Dorsolateral prefrontal cortex (tissue), 118 donors: ENCODE data around the gene OIT3. TPM values are rescaled to one million over a fixed set of nuclear protein-coding genes. Genes with fewer than 3 reads are reported as not detected.

Experiments used
- total RNA-seq, 120 experiments: library from RNA; stranded (reverse); gene quantifications; one replicate each; pipeline versions ENCODE4 v1.2.3 to v1.2.4, GENCODE V29; 2022

Gene OIT3
- total RNA-seq, 120 experiments from 2014 or later, result 0.19 to 1.8 (median 0.38) TPM; not detected in 86

Other genes starting within 250 kb of the OIT3 start
- gene MCU, start 201.6 kb upstream of the OIT3 start, total RNA-seq, result 10 to 100 TPM; 12.0 to 32.9 (median 20.8) TPM
- gene PLA2G12B, start 61.1 kb downstream of the OIT3 start, total RNA-seq, result 1 to 10 TPM in 1 of 120 experiments, under 1 TPM in 4, not detected in 115; 0.46 to 1.3 (median 0.55) TPM
- gene P4HA1, start 203.1 kb downstream of the OIT3 start, total RNA-seq, result 10 to 100 TPM; 12.9 to 95.8 (median 22.2) TPM
- 1 to 10 TPM in 89 of 120 experiments, under 1 TPM in 31; 0.25 to 4.0 (median 1.3) TPM for gene NUDT13, start 216.7 kb downstream of the OIT3 start, total RNA-seq